COLO829 (cell line): ENCODE results near the gene ME2.
"Not testable (repeated sequence)": the region's sequence is repeated elsewhere in the genome, so short reads cannot be mapped to it uniquely, and the experiment has no call there.

Source experiments
- DNase-seq: peaks from one replicate; pipeline ENCODE4 v3.0.0; 2012; ENCODE audit warnings: low spot score

ME2 gene

DNA sequence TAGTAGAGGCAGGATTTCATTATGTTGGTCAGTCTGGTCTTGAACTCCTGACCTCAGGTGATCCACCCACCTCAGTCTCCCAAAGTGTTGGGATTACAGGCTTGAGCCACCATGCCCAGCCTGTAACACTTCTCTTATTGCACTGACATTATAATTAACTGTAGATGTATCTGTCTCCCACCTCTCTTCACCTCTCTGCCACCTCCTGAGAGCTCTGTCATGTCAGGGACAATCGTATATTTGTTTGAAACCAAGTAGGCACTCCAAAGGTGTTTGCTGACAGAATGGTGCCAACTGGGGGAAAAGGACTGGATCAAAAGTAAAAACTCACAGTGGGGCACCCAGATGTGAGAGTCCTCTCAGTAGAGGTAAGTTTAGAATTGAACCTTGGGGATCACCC is 17.3 kb upstream of the ME2 start:
- no peak for DNase-seq

- no peak for DNase-seq
Observed at GRCh38 chr18:50862401-50862800, 16.5 kb upstream of the ME2 start.

GRCh38 chr18:50863840-50864375 is 15.0 kb upstream of the ME2 start:
- DNase-seq: no peak

DNA sequence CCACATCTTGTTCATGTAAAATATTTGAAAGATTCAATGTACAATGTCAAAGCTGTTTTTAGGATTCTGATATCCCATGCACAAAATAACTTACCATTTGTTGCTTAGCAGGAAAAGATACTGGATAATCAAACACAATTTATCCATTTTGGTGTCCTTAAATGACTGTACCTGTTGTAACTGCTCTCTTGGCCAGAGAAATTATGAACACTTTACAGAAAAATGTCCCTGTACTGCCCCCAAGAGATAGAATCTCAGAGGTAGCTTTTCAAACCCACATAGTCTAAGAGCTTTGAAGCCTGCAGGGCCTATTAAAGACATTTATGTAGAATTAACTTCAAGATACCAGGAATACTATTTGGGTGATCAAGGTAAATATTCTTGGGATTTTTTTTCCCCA is 12.2 kb upstream of the ME2 start:
- no peak for DNase-seq

- DNase-seq: no peak
Observed at GRCh38 chr18:50869150-50869549, 9.8 kb upstream of the ME2 start.

DNA sequence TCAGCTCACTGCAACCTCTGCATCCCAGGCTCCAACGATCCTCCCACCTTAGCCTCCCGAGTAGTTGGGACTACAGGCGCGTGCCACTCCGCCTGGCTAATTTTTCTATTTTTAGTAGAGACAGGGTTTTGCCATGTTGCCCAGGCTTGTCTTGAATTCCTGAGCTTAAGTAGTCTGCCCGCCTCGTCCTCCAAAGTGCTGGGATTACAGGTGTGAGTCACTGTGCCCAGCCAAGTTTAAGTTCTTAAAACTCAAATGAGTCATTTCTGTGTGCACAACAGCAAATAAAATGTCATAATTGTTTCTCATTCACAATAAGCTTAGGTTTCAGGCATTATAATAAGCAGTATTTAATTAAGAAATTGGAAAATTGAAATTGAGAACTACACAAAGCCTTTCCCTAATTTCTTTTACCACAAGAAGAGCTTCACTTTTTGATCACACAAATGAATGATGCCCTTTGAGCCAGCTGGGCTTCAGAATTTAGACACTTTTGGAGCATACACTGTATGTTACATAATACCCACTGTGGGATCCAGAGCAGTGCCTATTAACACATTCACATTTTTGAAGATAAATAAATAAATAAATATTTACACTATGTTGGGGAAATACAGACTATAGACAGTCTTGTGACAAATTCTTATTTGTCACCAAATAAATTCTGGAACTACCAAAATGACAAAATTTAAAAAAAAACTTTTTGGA is 8.6 kb upstream of the ME2 start:
- no peak for DNase-seq

DNA sequence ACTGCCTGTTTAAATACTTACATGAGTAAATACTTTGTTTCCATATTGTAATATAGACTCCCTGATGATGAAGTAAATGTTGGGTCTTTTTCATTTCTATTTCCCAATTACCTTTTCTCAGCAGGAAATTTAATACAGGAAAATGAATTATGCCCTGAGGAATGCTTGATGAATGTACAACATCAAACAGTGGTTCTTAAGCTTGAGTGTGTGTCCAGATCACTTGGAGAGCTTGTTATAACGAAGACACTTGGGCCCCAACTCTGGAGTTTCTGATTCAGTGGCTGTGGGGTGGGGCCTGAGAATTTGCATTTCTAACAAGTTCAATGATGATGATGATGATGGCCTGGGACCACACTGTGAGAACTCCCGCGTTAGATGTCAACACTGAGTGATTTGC is 7.1 kb upstream of the ME2 start:
- DNase-seq: no peak

DNA sequence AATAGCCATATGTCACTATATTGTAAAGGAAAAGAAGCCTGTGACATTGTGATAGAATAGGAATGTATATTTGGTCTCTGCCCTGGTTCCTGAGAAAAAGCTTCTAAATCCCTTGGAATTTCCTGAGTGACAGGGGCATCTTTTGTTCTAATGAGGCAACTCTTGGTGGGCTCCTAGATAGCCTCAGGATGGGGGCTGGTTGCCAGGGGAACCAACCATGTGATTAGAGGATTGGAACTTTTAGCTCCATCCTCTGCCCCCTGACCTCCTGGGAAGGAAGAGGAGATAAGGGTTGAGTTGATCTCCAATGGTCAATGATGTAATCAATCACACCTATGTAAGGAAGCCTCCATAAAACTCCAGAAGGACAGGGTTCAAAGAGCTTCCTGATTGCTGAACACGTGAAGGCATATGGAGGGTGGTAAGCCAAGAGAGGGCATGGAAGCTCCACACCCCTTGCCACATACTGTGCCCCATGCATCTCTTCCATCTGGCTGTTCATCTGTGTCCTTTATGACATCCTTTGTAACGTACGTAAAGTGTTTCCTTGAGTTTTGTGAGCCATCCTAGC is 2.9 kb upstream of the ME2 start:
- no peak for DNase-seq

DNA sequence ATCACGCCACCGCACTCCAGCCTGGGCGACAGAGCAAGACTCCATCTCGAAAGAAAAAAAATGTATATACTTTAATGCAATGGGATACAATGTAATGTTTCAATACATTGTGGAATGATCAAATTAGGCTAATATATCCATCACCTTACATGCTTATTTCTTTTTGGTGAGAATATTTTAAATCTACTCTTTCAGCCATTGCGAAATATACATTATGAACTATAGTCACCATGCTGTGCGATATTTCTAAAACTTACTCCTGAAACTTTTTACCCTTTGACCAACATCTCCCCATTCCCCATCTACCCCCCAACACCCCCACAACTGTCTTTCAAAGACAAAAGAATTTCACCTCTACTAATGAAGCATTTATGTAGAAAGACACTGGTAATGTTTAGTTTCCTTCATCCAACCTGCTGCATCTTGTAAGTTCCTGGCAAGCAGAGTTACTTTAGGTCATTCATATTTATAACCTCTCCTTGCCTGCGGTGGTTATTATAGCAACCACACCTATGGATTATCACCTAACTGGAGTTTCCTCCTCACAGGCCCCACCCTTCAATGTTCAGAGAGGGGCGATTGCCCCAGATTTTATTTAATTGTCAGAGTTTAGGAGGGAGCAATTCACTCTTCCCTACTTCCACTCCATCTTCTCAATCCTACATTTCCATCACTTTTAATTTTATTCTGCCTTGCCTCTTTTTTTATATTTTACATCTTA is 1.2 kb upstream of the ME2 start:
- no peak for DNase-seq

GRCh38 chr18:50879302-50880118 is 592 bp downstream of the ME2 start:
- DNase-seq: no peak

GRCh38 chr18:50880119-50880465 is 1.2 kb downstream of the ME2 start:
- DNase-seq: no peak

GRCh38 chr18:50880944-50881343 is 2.0 kb downstream of the ME2 start:
- DNase-seq: not testable (repeated sequence)

- DNase-seq: no peak
Observed at GRCh38 chr18:50886929-50887328, 8.0 kb downstream of the ME2 start.

DNA sequence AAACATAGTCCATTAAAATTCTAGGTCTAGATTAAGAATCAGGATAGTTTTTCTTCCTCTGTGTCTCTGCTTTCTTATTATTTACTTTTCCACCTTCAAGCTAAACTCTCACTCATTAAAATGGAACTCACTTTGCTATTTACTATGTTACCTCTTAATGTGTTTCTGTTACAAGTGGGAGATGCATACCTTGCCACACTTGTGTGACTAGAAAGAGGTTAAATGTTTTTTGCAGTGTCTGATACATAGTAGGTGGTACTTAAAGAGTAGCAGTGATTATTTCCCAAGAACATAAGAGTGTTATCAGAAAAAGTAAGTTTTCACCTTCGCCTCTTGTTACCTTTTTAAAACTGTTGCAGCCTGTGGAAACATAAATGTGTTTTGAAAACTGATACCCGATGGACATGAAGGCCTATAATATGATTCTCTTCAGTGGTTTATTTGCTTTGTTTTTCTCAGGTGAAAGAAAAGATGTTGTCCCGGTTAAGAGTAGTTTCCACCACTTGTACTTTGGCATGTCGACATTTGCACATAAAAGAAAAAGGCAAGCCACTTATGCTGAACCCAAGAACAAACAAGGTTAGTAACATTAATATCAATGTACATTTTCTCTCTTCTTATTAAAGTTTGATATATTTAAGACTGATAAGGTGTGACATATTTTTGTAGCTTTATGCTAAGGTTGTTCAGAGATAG is 16.6 kb downstream of the ME2 start:
- no peak for DNase-seq

GRCh38 chr18:50896093-50896492 is 17.2 kb downstream of the ME2 start:
- DNase-seq: no peak

- DNase-seq: no peak
Observed at GRCh38 chr18:50898919-50899318, 20.0 kb downstream of the ME2 start.

GRCh38 chr18:50902797-50903196 is 23.9 kb downstream of the ME2 start:
- no peak for DNase-seq

DNA sequence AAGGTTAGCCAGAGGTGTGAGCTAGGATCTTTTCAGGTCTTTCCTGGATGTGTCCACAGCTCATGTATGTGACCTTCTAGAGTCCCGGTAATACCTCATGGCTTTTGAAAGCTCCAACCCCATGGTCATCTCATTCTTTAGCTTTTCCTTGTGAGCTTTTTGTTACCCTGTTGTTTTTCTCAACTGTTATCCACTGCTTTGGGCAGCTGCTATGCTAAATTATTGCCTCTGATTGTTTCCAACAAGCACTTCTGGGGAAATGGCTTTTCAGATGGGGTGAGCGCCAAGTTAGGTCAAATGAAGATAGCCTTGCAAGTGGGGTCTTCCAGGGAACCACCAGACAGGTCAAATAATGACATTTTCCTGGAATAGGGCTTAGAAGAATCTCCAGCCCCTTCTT is 27.9 kb downstream of the ME2 start:
- DNase-seq: no peak

- no peak for DNase-seq
Observed at GRCh38 chr18:50909261-50909660, 30.3 kb downstream of the ME2 start.

DNA sequence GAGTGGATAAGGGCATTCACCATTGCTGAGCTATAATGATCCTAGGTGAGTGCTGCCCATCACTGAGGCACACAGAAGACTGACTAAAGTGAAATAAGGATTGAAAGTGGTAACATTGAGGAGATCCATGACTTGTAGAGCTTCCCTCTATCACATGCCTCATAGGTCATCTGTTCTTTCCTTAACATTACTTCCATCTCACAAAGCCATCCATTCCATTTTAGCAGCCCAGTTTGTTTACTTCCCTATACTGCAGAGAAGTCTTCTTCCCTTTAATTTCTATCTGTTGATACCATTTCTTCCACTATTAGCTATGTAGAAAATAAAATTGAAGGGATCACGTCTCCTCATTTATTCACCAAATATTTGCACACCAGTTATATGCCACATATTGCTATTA is 32.1 kb downstream of the ME2 start:
- DNase-seq: no peak

- no peak for DNase-seq
Observed at GRCh38 chr18:50917021-50917420, 38.1 kb downstream of the ME2 start.

DNA sequence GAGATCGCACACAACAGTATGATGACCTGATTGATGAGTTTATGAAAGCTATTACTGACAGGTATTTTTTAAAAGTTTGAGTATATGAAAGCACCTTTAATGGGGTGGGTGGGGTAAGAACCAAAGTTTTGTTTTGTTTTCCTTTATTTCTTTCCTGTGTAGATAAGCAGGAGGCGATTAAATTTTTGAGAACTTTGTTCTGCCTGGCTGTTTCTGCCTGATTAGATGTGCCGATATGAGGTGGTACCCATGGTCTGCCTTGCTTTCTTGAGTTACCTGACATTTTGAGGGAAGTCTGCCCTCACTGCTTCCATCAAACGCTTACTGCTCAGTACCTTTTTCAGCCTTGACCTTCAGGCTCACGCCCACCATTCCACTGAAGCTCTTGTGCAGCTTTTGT is 39.2 kb downstream of the ME2 start:
- DNase-seq: no peak
